Measurements from ENCODE around the gene LNX2. TPM values are rescaled to one million over a fixed set of nuclear protein-coding genes. Genes with fewer than 3 reads are reported as not detected.
A peak's percentile ranks its signal among the peaks of the same experiment; 100 is the strongest.

Gene LNX2
- total RNA-seq, 1 donor from 2014 or later: 8.9 TPM

- DNase-seq (ENCODE audit: low read depth): no peak
Observed at GRCh38 chr13:27569405-27569804, 50.9 kb downstream of the LNX2 start.

- DNase-seq (ENCODE audit: low read depth): no peak
Observed at GRCh38 chr13:27565818-27566217, 54.5 kb downstream of the LNX2 start.

- DNase-seq (ENCODE audit: low read depth): no peak
Observed at GRCh38 chr13:27562457-27562856, 57.9 kb downstream of the LNX2 start.

GRCh38 chr13:27559719-27560118 is 60.6 kb downstream of the LNX2 start:
- DNase-seq (ENCODE audit: low read depth): no peak

GRCh38 chr13:27556109-27556508 is 64.2 kb downstream of the LNX2 start:
- DNase-seq (ENCODE audit: low read depth): peak; percentile 60

- DNase-seq (ENCODE audit: low read depth): no peak
Observed at GRCh38 chr13:27551562-27551961, 68.8 kb downstream of the LNX2 start.

- DNase-seq (ENCODE audit: low read depth): peak; percentile 4
Observed at GRCh38 chr13:27549406-27549981, 70.8 kb downstream of the LNX2 start.

- no peak for DNase-seq (ENCODE audit: low read depth)
Observed at GRCh38 chr13:27542220-27542619, 78.1 kb downstream of the LNX2 start.

GRCh38 chr13:27541386-27541785 is 78.9 kb downstream of the LNX2 start:
- DNase-seq (ENCODE audit: low read depth): peak; percentile 2

- no peak for DNase-seq (ENCODE audit: low read depth)
Observed at GRCh38 chr13:27536361-27537101, 83.8 kb downstream of the LNX2 start.

- no peak for DNase-seq (ENCODE audit: low read depth)
Observed at GRCh38 chr13:27535546-27535945, 84.8 kb downstream of the LNX2 start.

GRCh38 chr13:27534981-27535380 is 85.3 kb downstream of the LNX2 start:
- DNase-seq (ENCODE audit: low read depth): no peak

- no peak for DNase-seq (ENCODE audit: low read depth)
Observed at GRCh38 chr13:27534108-27534980, 86.0 kb downstream of the LNX2 start.

GRCh38 chr13:27533155-27533643 is 87.1 kb downstream of the LNX2 start:
- peak; percentile 88 for DNase-seq (ENCODE audit: low read depth)

- no peak for DNase-seq (ENCODE audit: low read depth)
Observed at GRCh38 chr13:27528908-27529307, 91.4 kb downstream of the LNX2 start.

- DNase-seq (ENCODE audit: low read depth): no peak
Observed at GRCh38 chr13:27526516-27526915, 93.8 kb downstream of the LNX2 start.

GRCh38 chr13:27524981-27525975 is 95.1 kb downstream of the LNX2 start:
- DNase-seq (ENCODE audit: low read depth): no peak

GRCh38 chr13:27523346-27524073 is 96.8 kb downstream of the LNX2 start:
- DNase-seq (ENCODE audit: low read depth): peak; percentile 4

- DNase-seq (ENCODE audit: low read depth): no peak
Observed at GRCh38 chr13:27522847-27523246, 97.5 kb downstream of the LNX2 start.

- DNase-seq (ENCODE audit: low read depth): no peak
Observed at GRCh38 chr13:27516103-27516502, 104.2 kb downstream of the LNX2 start.
